Measurements from ENCODE around the gene IL31.

IL31 gene

DNA sequence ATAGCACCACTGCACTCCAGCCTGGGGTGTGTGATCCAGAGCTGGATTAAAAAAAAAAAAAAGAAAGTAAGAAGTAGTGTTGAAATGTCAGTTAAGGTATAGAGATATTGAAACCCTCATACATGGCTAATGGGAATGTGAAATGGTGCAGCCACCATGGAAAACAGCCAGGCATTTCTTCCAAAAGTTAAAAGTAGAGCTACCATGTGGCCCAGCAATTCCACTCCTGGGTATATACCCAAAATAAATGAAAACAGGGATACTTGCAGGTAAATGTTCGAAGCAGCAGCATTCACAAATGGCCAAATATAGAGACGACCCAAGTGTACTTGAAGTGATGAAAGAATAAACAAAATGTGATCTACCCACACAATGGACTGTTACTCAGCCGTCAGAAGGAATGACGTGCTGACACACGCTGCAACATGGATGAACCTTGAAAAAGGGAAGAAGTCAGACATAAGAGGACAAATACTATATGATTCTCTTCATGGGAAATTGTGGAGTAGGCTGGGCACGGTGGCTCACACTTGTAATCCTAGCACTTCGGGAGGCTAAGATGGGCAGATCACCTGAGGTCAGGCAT lies 15.2 kb downstream of the IL31 start:
- TF ChIP-seq, protein P1, sequence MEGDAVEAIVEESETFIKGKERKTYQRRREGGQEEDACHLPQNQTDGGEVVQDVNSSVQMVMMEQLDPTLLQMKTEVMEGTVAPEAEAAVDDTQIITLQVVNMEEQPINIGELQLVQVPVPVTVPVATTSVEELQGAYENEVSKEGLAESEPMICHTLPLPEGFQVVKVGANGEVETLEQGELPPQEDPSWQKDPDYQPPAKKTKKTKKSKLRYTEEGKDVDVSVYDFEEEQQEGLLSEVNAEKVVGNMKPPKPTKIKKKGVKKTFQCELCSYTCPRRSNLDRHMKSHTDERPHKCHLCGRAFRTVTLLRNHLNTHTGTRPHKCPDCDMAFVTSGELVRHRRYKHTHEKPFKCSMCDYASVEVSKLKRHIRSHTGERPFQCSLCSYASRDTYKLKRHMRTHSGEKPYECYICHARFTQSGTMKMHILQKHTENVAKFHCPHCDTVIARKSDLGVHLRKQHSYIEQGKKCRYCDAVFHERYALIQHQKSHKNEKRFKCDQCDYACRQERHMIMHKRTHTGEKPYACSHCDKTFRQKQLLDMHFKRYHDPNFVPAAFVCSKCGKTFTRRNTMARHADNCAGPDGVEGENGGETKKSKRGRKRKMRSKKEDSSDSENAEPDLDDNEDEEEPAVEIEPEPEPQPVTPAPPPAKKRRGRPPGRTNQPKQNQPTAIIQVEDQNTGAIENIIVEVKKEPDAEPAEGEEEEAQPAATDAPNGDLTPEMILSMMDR (IDR thresholded peaks at IDR 0.05; ENCODE audit: insufficient read depth, low read depth, low read length, missing control alignments): no peak

DNA sequence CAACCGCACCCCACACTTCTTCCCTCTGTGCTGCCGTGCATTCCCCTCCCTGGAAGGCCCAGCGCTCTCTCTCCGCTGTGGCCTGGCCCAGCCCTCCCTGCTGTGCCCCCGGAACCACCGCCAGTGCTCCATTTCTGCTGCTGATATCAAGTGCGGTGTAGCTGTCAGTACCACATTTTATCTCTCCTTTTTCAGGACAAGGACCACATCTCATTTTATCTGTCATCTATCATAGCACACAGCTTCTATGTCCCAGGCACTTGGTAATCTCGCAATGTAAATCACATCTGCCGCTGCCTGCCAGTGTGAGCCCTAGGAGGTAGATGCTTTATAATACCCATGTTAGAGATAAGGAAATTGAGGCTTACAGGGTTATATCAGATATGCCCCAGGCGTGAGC lies 18.3 kb downstream of the IL31 start:
- no peak overlapping the region for H3K4me3 ChIP-seq (ENCODE audit: low read depth, low read length)
- TF ChIP-seq, protein P1 (IDR thresholded peaks at IDR 0.05; ENCODE audit: insufficient read depth, low read depth, low read length, missing control alignments): no peak
- no peak for DNase-seq (ENCODE audit: low read depth)

More for the DNA sequence above, 15.2 kb downstream of the IL31 start:
- DNase-seq (ENCODE audit: low read depth): no peak
- no peak overlapping the region for H3K4me3 ChIP-seq (ENCODE audit: low read depth, low read length)

- H3K4me3 ChIP-seq (ENCODE audit: low read depth, low read length): no peak overlapping the region
- TF ChIP-seq, protein P1 (IDR thresholded peaks at IDR 0.05; ENCODE audit: insufficient read depth, low read depth, low read length, missing control alignments): no peak
- no peak for DNase-seq (ENCODE audit: low read depth)
Measured at GRCh38 chr12:122152754-122153153, 21.3 kb downstream of the IL31 start.

DNA sequence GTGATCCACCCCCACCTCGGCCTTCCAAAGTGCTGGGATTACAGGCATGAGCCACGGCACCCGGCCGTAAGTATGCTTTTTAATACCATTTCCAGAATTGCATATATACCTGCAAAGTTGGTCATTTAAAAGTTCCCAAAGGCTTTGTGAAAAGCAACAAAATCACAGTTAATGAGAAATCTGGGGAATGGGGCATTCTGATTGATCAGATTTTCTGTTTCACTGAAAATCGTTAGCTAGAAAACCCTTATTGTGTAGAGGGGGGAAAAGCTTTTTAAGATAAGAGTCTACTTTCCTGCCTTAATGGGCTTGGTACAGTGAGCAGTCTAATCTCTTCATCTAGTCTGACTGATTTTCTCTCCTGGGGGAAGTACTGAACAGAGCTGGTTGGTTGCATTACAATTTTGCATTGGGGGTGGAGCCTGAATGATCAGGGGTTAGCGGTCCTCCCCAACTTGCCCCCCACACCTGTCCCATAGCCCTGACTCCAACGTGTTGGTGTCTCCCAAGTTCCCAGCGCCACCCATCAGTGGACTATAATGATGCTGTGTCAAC lies 23.8 kb downstream of the IL31 start:
- DNase-seq (ENCODE audit: low read depth): no peak
- no peak overlapping the region for H3K4me3 ChIP-seq (ENCODE audit: low read depth, low read length)
- TF ChIP-seq, protein P1 (IDR thresholded peaks at IDR 0.05; ENCODE audit: insufficient read depth, low read depth, low read length, missing control alignments): no peak

DNA sequence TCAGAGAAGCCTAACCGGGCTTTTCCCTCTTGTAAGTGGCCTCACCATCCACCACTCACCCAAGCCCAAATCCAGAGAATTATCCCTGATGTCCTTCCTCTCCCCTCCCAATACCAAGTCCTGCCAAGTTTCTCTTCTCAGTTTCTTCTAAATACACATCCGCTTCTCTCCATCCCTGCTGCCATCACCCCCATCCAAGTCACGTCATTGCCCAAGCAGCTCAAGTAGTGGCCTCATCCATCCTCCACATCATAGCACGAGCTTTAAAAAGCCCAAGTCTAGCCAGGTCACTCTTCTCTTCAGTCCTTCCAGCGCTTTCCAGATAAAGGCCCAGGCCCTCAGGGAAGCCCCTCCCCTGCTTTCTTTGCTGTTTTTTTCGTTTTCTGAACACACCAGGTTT lies 25.4 kb downstream of the IL31 start:
- no peak for DNase-seq (ENCODE audit: low read depth)
- no peak overlapping the region for H3K4me3 ChIP-seq (ENCODE audit: low read depth, low read length)
- TF ChIP-seq, protein P1 (IDR thresholded peaks at IDR 0.05; ENCODE audit: insufficient read depth, low read depth, low read length, missing control alignments): no peak

GRCh38 chr12:122147514-122148290 lies 26.3 kb downstream of the IL31 start:
- no peak for DNase-seq (ENCODE audit: low read depth)
- H3K4me3 ChIP-seq (ENCODE audit: low read depth, low read length): no peak overlapping the region
- TF ChIP-seq, protein P1 (IDR thresholded peaks at IDR 0.05; ENCODE audit: insufficient read depth, low read depth, low read length, missing control alignments): no peak
